HG03175 (cell line): Measurements from ENCODE around the gene UNC13D.
"Not testable (repeated sequence)": the region's sequence is repeated elsewhere in the genome, so short reads cannot be mapped to it uniquely, and the experiment has no call there.

ENCODE experiments used
- ATAC-seq: cut with Tn5 transposase; IDR thresholded peaks from one replicate; pipeline ENCODE4 v1.9.1; 2021; ENCODE audit warnings: mild to moderate bottlenecking, moderate library complexity; ENCODE audit not compliant: unreplicated experiment

The UNC13D gene

GRCh38 chr17:75853433-75853832 is 9.2 kb upstream of the UNC13D start:
- ATAC-seq: no peak

GRCh38 chr17:75851693-75851991 is 7.4 kb upstream of the UNC13D start:
- ATAC-seq: not testable (repeated sequence)

- ATAC-seq: no peak
Measured at GRCh38 chr17:75850928-75851692, 6.9 kb upstream of the UNC13D start.

GRCh38 chr17:75849724-75850123 is 5.5 kb upstream of the UNC13D start:
- ATAC-seq: no peak

GRCh38 chr17:75849279-75849646 is 5.1 kb upstream of the UNC13D start:
- no peak for ATAC-seq

- no peak for ATAC-seq
Measured at GRCh38 chr17:75848523-75849278, 4.5 kb upstream of the UNC13D start.

- no peak for ATAC-seq
Measured at GRCh38 chr17:75847614-75848522, 3.7 kb upstream of the UNC13D start.

- no peak for ATAC-seq
Measured at GRCh38 chr17:75846692-75847613, 2.7 kb upstream of the UNC13D start.

GRCh38 chr17:75845933-75846691 is 1.9 kb upstream of the UNC13D start:
- ATAC-seq: no peak

- ATAC-seq: peak; percentile 71
Measured at GRCh38 chr17:75845058-75845711, 981 bp upstream of the UNC13D start.

GRCh38 chr17:75844530-75845057 is 390 bp upstream of the UNC13D start:
- ATAC-seq: no peak

- ATAC-seq: no peak
Measured at GRCh38 chr17:75842963-75843576, 1.1 kb downstream of the UNC13D start.

- no peak for ATAC-seq
Measured at GRCh38 chr17:75842411-75842810, 1.8 kb downstream of the UNC13D start.

GRCh38 chr17:75840799-75841164 is 3.4 kb downstream of the UNC13D start:
- ATAC-seq: no peak

- ATAC-seq: no peak
Measured at GRCh38 chr17:75839942-75840798, 4.0 kb downstream of the UNC13D start.

- no peak for ATAC-seq
Measured at GRCh38 chr17:75838410-75838809, 5.8 kb downstream of the UNC13D start.

- no peak for ATAC-seq
Measured at GRCh38 chr17:75837899-75838298, 6.3 kb downstream of the UNC13D start.

GRCh38 chr17:75836605-75837004 is 7.6 kb downstream of the UNC13D start:
- ATAC-seq: no peak
